Neural cell (in vitro differentiated cells): ENCODE measurements around the gene ATG9B. TPM values are rescaled to one million over a fixed set of nuclear protein-coding genes. Genes with fewer than 3 reads are reported as not detected.

Experiments used
- H2AFZ ChIP-seq: fragments of 200-600, 300-800 bp; sonication (generic), shearing (Covaris generic); 2 replicates; pipeline ENCODE4 v1.6.0; 2014; ENCODE audit warnings: low read depth, mild to moderate bottlenecking, antibody characterized with exemption, low read length, moderate library complexity
- H3F3A ChIP-seq: fragments of 200-600 bp; shearing (Covaris generic); 2 replicates; pipeline ENCODE4 v1.6.1; 2016; ENCODE audit warnings: mild to moderate bottlenecking, moderate library complexity, mixed read lengths, antibody characterized with exemption, low read length; ENCODE audit not compliant: insufficient read depth, poor library complexity, severe bottlenecking
- H3K27ac ChIP-seq: fragments of 200-600, 300-800 bp; sonication (generic), shearing (Covaris generic); 2 replicates; pipeline ENCODE4 v1.5.1; 2014; ENCODE audit warnings: mild to moderate bottlenecking, low read length, moderate library complexity
- H3K27me3 ChIP-seq: fragments of 300-800, 200-600 bp; sonication (generic), shearing (Covaris generic); 2 replicates; pipeline ENCODE4 v1.6.0; 2014; ENCODE audit warnings: mild to moderate bottlenecking, low read depth, low read length, moderate library complexity; ENCODE audit not compliant: insufficient read depth
- H3K36me3 ChIP-seq: fragments of 300-800, 200-600 bp; sonication (generic), shearing (Covaris generic); 2 replicates; pipeline ENCODE4 v1.5.1; 2014; ENCODE audit warnings: mild to moderate bottlenecking, antibody characterized with exemption, low read length, moderate library complexity; ENCODE audit not compliant: insufficient read depth
- H3K4me2 ChIP-seq: fragments of 300-800, 200-600 bp; sonication (generic), shearing (Covaris generic); 2 replicates; pipeline ENCODE4 v1.6.0; 2014; ENCODE audit warnings: mild to moderate bottlenecking, low read length
- H3K4me3 ChIP-seq: fragments of 300-800, 200-600 bp; sonication (generic), shearing (Covaris generic); 2 replicates; pipeline ENCODE4 v1.5.1; 2014; ENCODE audit warnings: mild to moderate bottlenecking, low read length, moderate library complexity
- H3K79me2 ChIP-seq: fragments of 200-600 bp; shearing (Covaris generic); replicated peaks from 2 replicates; pipeline ENCODE4 v1.6.0; 2014; ENCODE audit warnings: mild to moderate bottlenecking, low read length, moderate library complexity; ENCODE audit not compliant: insufficient read depth
- H3K9ac ChIP-seq: fragments of 300-800, 200-600 bp; sonication (generic), shearing (Covaris generic); 2 replicates; pipeline ENCODE4 v1.6.1; 2016; ENCODE audit warnings: mild to moderate bottlenecking, low read length, mixed read lengths
- H3K9me2 ChIP-seq: fragments of 200-600 bp; shearing (Covaris generic); 2 replicates; pipeline ENCODE4 v1.6.1; 2016; ENCODE audit warnings: mild to moderate bottlenecking, low read length, mixed read lengths; ENCODE audit not compliant: insufficient read depth
- H3K9me3 ChIP-seq: fragments of 200-600, 300-800 bp; sonication (generic), shearing (Covaris generic); 2 replicates; pipeline ENCODE4 v1.6.1; 2016; ENCODE audit warnings: mild to moderate bottlenecking, mixed run types, low read length, moderate library complexity, mixed read lengths
- H4K20me1 ChIP-seq: fragments of 200-600 bp; shearing (Covaris generic); 2 replicates; pipeline ENCODE4 v1.6.1; 2016; ENCODE audit warnings: mild to moderate bottlenecking, mixed run types; ENCODE audit not compliant: insufficient read depth
- CTCF ChIP-seq: fragments of 450-650 bp; IDR thresholded peaks from 2 replicates; pipeline ENCODE4 v1.5.1; 2014; ENCODE audit warnings: antibody characterized with exemption, mild to moderate bottlenecking, moderate library complexity; ENCODE audit not compliant: poor library complexity, severe bottlenecking
- EP300 ChIP-seq: fragments of 450-650 bp; conservative IDR thresholded peaks from 2 replicates; pipeline ENCODE4 v1.6.1; 2014; ENCODE audit warnings: antibody characterized with exemption, mild to moderate bottlenecking, moderate library complexity; ENCODE audit not compliant: poor library complexity, severe bottlenecking
- EZH2 ChIP-seq: fragments of 200-600, 300-800 bp; shearing (Covaris generic), sonication (generic); IDR thresholded peaks from 2 replicates; pipeline ENCODE4 v1.6.1; 2014; ENCODE audit warnings: antibody characterized with exemption, low read length, borderline replicate concordance, mild to moderate bottlenecking; ENCODE audit not compliant: insufficient read depth, poor library complexity, severe bottlenecking
- MXI1 ChIP-seq: fragments of 450-650 bp; conservative IDR thresholded peaks from 2 replicates; pipeline ENCODE4 v1.6.1; 2014; ENCODE audit warnings: antibody characterized with exemption, mild to moderate bottlenecking; ENCODE audit not compliant: poor library complexity, severe bottlenecking
- POLR2AphosphoS5 ChIP-seq: IDR thresholded peaks from 2 replicates; pipeline ENCODE4 v1.6.1; 2012
- RAD21 ChIP-seq: fragments of 450-650 bp; conservative IDR thresholded peaks from 2 replicates; pipeline ENCODE4 v1.6.1; 2014; ENCODE audit warnings: antibody characterized with exemption, mild to moderate bottlenecking, moderate library complexity
- REST ChIP-seq: IDR thresholded peaks from 2 replicates; pipeline ENCODE4 v1.6.1; 2012; ENCODE audit warnings: borderline replicate concordance
- SMC3 ChIP-seq: fragments of 450-650 bp; conservative IDR thresholded peaks from 2 replicates; pipeline ENCODE4 v1.6.1; 2014; ENCODE audit warnings: antibody characterized with exemption, mild to moderate bottlenecking, moderate library complexity; ENCODE audit not compliant: poor library complexity
- TAF1 ChIP-seq: IDR thresholded peaks from 2 replicates; pipeline ENCODE4 v1.6.1; 2012; ENCODE audit warnings: low read depth
- polyA plus RNA-seq: library from polyadenylated mRNA; depleted of rRNA; stranded (reverse); fragments of >200 nt; gene quantifications from 2 replicates; pipeline ENCODE4 v1.2.3, GENCODE V29; 2014

ATG9B gene
- polyA plus RNA-seq, 1 donor from 2014 or later, result 1.4 TPM

GRCh38 chr7:151010037-151010306, 14.3 kb downstream of the ATG9B start:
- H3K9me2 ChIP-seq, result no peaks in the 10 kb centered on the region
- no peaks in the 10 kb centered on the region for H4K20me1 ChIP-seq
- no peak overlapping the region for H2AFZ ChIP-seq
- H3K4me2 ChIP-seq, result no peak overlapping the region
- H3K4me3 ChIP-seq, result no peak overlapping the region
- H3K27ac ChIP-seq, result no peak overlapping the region
- H3K9me3 ChIP-seq, result no peaks in the 10 kb centered on the region
- no peaks in the 10 kb centered on the region for H3K27me3 ChIP-seq
- H3K9ac ChIP-seq, result no peak overlapping the region
- H3K79me2 ChIP-seq, result no peaks in the 10 kb centered on the region
- TF ChIP-seq TAF1, result no peak
- no peak for TF ChIP-seq POLR2AphosphoS5
- TF ChIP-seq CTCF, result no peak
- no peak for TF ChIP-seq RAD21
- TF ChIP-seq REST, result no peak
- TF ChIP-seq EP300, result no peak
- TF ChIP-seq SMC3, result no peak
- no peak for TF ChIP-seq MXI1
- no peak for TF ChIP-seq EZH2
- H3F3A ChIP-seq, result no peaks in the 10 kb centered on the region
- H3K36me3 ChIP-seq, result no peaks in the 10 kb centered on the region

GRCh38 chr7:151009327-151010036, 14.8 kb downstream of the ATG9B start:
- H3K27ac ChIP-seq, result no peak overlapping the region
- H3K4me2 ChIP-seq, result no peak overlapping the region
- no peaks in the 10 kb centered on the region for H3K9me3 ChIP-seq
- H3K9me2 ChIP-seq, result no peaks in the 10 kb centered on the region
- no peak overlapping the region for H3K4me3 ChIP-seq
- H3K79me2 ChIP-seq, result no peaks in the 10 kb centered on the region
- no peaks in the 10 kb centered on the region for H3K27me3 ChIP-seq
- H3K36me3 ChIP-seq, result no peaks in the 10 kb centered on the region
- H4K20me1 ChIP-seq, result no peaks in the 10 kb centered on the region
- TF ChIP-seq POLR2AphosphoS5 (no peak), EP300 (no peak), EZH2 (no peak), CTCF (no peak), REST (no peak), TAF1 (no peak), SMC3 (no peak), RAD21 (no peak), MXI1 (no peak)
- no peaks in the 10 kb centered on the region for H3F3A ChIP-seq
- H2AFZ ChIP-seq, result no peak overlapping the region
- H3K9ac ChIP-seq, result no peak overlapping the region
